ENCODE measurements around the gene MTREX.

DNA sequence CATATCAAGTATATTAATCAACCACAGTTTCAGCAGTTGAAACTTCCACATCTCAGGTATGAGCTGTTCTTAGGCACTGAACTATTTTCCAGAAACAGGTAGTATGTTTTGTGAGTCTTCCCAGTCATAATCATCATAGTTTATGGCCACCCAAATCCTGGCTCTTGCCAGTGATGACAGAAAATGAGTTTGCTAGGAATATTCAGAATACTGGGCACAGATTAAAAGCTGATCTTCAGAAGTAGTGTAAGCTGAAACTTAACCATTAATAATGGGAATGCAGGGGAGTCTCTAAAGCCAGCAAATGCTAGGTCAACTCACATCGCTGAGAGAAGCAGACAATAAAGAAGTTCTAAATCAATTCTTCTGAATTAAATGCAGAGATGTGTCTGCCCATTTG, 162.5 kb downstream of the MTREX start:
- TF ChIP-seq, protein P1, sequence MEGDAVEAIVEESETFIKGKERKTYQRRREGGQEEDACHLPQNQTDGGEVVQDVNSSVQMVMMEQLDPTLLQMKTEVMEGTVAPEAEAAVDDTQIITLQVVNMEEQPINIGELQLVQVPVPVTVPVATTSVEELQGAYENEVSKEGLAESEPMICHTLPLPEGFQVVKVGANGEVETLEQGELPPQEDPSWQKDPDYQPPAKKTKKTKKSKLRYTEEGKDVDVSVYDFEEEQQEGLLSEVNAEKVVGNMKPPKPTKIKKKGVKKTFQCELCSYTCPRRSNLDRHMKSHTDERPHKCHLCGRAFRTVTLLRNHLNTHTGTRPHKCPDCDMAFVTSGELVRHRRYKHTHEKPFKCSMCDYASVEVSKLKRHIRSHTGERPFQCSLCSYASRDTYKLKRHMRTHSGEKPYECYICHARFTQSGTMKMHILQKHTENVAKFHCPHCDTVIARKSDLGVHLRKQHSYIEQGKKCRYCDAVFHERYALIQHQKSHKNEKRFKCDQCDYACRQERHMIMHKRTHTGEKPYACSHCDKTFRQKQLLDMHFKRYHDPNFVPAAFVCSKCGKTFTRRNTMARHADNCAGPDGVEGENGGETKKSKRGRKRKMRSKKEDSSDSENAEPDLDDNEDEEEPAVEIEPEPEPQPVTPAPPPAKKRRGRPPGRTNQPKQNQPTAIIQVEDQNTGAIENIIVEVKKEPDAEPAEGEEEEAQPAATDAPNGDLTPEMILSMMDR (IDR thresholded peaks at IDR 0.05; ENCODE audit: low read depth, low read length, poor library complexity, severe bottlenecking): no peak
- TF ChIP-seq EZH2phosphoT487 (IDR thresholded peaks at IDR 0.05; ENCODE audit: borderline replicate concordance, low read length): no peak
